HUES48 (cell line): ENCODE measurements around the gene PGAM5.

Experiments used
- H3K27ac ChIP-seq: one replicate; pipeline ENCODE4 v1.7.0; 2013; ENCODE audit warnings: low read depth, low read length, inconsistent platforms
- H3K27me3 ChIP-seq: 2 replicates; pipeline ENCODE4 v1.6.1; 2013; ENCODE audit warnings: mild to moderate bottlenecking, low read length; ENCODE audit not compliant: control insufficient read depth, insufficient read depth
- H3K36me3 ChIP-seq: 2 replicates; pipeline ENCODE4 v1.6.1; 2013; ENCODE audit warnings: low read length; ENCODE audit not compliant: control insufficient read depth, insufficient read depth
- H3K4me1 ChIP-seq: 2 replicates; pipeline ENCODE4 v1.6.1; 2013; ENCODE audit warnings: mild to moderate bottlenecking, low read length; ENCODE audit not compliant: control insufficient read depth, insufficient read depth
- H3K4me3 ChIP-seq: 2 replicates; pipeline ENCODE4 v1.5.1; 2013; ENCODE audit warnings: mild to moderate bottlenecking, low read depth, low read length
- H3K9ac ChIP-seq: 2 replicates; pipeline ENCODE4 v1.6.1; 2013; ENCODE audit warnings: mild to moderate bottlenecking, low read depth, low read length, moderate library complexity
- H3K9me3 ChIP-seq: 2 replicates; pipeline ENCODE4 v1.6.1; 2013; ENCODE audit warnings: low read length; ENCODE audit not compliant: control insufficient read depth, insufficient read depth

Gene PGAM5

GRCh38 chr12:132672678-132673077 lies 38.0 kb upstream of the PGAM5 start:
- H3K36me3 ChIP-seq, result peaks cover 92% of the 10 kb centered on the region
- no peaks in the 10 kb centered on the region for H3K27me3 ChIP-seq
- no peak overlapping the region for H3K4me3 ChIP-seq
- H3K27ac ChIP-seq, result no peak overlapping the region
- no peaks in the 10 kb centered on the region for H3K4me1 ChIP-seq
- H3K9ac ChIP-seq, result no peak overlapping the region
- no peaks in the 10 kb centered on the region for H3K9me3 ChIP-seq

GRCh38 chr12:132673288-132674179 lies 37.1 kb upstream of the PGAM5 start:
- no peak overlapping the region for H3K27ac ChIP-seq
- H3K9ac ChIP-seq, result no peak overlapping the region
- no peaks in the 10 kb centered on the region for H3K4me1 ChIP-seq
- H3K9me3 ChIP-seq, result no peaks in the 10 kb centered on the region
- peaks cover 91% of the 10 kb centered on the region for H3K36me3 ChIP-seq
- no peak overlapping the region for H3K4me3 ChIP-seq
- no peaks in the 10 kb centered on the region for H3K27me3 ChIP-seq

GRCh38 chr12:132674561-132674960 lies 36.1 kb upstream of the PGAM5 start:
- no peak overlapping the region for H3K27ac ChIP-seq
- H3K4me3 ChIP-seq, result no peak overlapping the region
- no peak overlapping the region for H3K9ac ChIP-seq
- no peaks in the 10 kb centered on the region for H3K9me3 ChIP-seq
- peaks cover 91% of the 10 kb centered on the region for H3K36me3 ChIP-seq
- no peaks in the 10 kb centered on the region for H3K4me1 ChIP-seq
- H3K27me3 ChIP-seq, result no peaks in the 10 kb centered on the region

GRCh38 chr12:132675757-132676432 lies 34.7 kb upstream of the PGAM5 start:
- H3K36me3 ChIP-seq, result peaks cover 94% of the 10 kb centered on the region
- no peaks in the 10 kb centered on the region for H3K9me3 ChIP-seq
- H3K27me3 ChIP-seq, result no peaks in the 10 kb centered on the region
- no peaks in the 10 kb centered on the region for H3K4me1 ChIP-seq
- H3K27ac ChIP-seq, result no peak overlapping the region
- no peak overlapping the region for H3K4me3 ChIP-seq
- H3K9ac ChIP-seq, result no peak overlapping the region

- peaks cover 83% of the 10 kb centered on the region for H3K36me3 ChIP-seq
These were observed 33.1 kb upstream of the PGAM5 start for GRCh38 chr12:132677492-132677891.

GRCh38 chr12:132685400-132685799 lies 25.2 kb upstream of the PGAM5 start:
- H3K9ac ChIP-seq, result no peak overlapping the region

More at GRCh38 chr12:132677492-132677891, 33.1 kb upstream of the PGAM5 start:
- H3K9me3 ChIP-seq, result no peaks in the 10 kb centered on the region
- H3K4me3 ChIP-seq, result no peak overlapping the region
- no peaks in the 10 kb centered on the region for H3K4me1 ChIP-seq
- H3K9ac ChIP-seq, result no peak overlapping the region
- no peak overlapping the region for H3K27ac ChIP-seq
- no peaks in the 10 kb centered on the region for H3K27me3 ChIP-seq

GRCh38 chr12:132686825-132687210 lies 23.8 kb upstream of the PGAM5 start:
- Histone ChIP-seq H3K4me1 (no peaks in the 10 kb centered on the region), H3K4me3 (peak overlapping the region; percentile 81), H3K9ac (peak overlapping the region; percentile 94), H3K36me3 (peaks cover 21% of the 10 kb centered on the region), H3K9me3 (no peaks in the 10 kb centered on the region), H3K27me3 (peaks cover 7% of the 10 kb centered on the region; the same call in 1 of the 2 replicates), H3K27ac (peak overlapping the region; percentile 90)

More at GRCh38 chr12:132685400-132685799, 25.2 kb upstream of the PGAM5 start:
- Histone ChIP-seq H3K36me3 (peaks cover 16% of the 10 kb centered on the region), H3K9me3 (no peaks in the 10 kb centered on the region), H3K27me3 (peaks cover 7% of the 10 kb centered on the region; the same call in 1 of the 2 replicates), H3K27ac (no peak overlapping the region), H3K4me1 (no peaks in the 10 kb centered on the region), H3K4me3 (no peak overlapping the region)

GRCh38 chr12:132687211-132688164 lies 23.2 kb upstream of the PGAM5 start, which contains the start of the genes POLE and PXMP2:
Gene POLE, minus strand, starts transcription at chr12:132687342. Its CDS starts 27 bp downstream, at chr12:132687315.
Gene PXMP2, plus strand, starts transcription at chr12:132687587. Its CDS starts 84 bp downstream, at chr12:132687671.
- Histone ChIP-seq H3K9me3 (no peaks in the 10 kb centered on the region), H3K4me3 (peak within 1 kb of the TSS; percentile 81), H3K9ac (peak within 1 kb of the TSS; percentile 94), H3K4me1 (no peaks in the 10 kb centered on the region), H3K27ac (peak within 1 kb of the TSS; percentile 90), H3K36me3 (peaks cover 21% of the 10 kb centered on the region), H3K27me3 (peaks cover 7% of the 10 kb centered on the region; the same call in 1 of the 2 replicates)

- no peaks in the 10 kb centered on the region for H3K4me1 ChIP-seq
- no peak overlapping the region for H3K4me3 ChIP-seq
- H3K9ac ChIP-seq, result no peak overlapping the region
These were observed 21.4 kb upstream of the PGAM5 start for GRCh38 chr12:132689227-132689626.

GRCh38 chr12:132690112-132690511 lies 20.5 kb upstream of the PGAM5 start:
- Histone ChIP-seq H3K9me3 (no peaks in the 10 kb centered on the region), H3K4me1 (no peaks in the 10 kb centered on the region), H3K9ac (no peak overlapping the region), H3K36me3 (peaks cover 22% of the 10 kb centered on the region), H3K27me3 (peaks cover 7% of the 10 kb centered on the region; the same call in 1 of the 2 replicates), H3K4me3 (no peak overlapping the region), H3K27ac (no peak overlapping the region)

More at GRCh38 chr12:132689227-132689626, 21.4 kb upstream of the PGAM5 start:
- no peaks in the 10 kb centered on the region for H3K9me3 ChIP-seq
- peaks cover 7% of the 10 kb centered on the region; the same call in 1 of the 2 replicates for H3K27me3 ChIP-seq
- H3K27ac ChIP-seq, result no peak overlapping the region
- peaks cover 21% of the 10 kb centered on the region for H3K36me3 ChIP-seq
